Measurements from ENCODE around the gene RASSF7.

GRCh38 chr11:555227-555779, 5.5 kb upstream of the RASSF7 start:
- TF ChIP-seq CTCF (IDR thresholded peaks at IDR 0.05), result peak in 3 of 12 donors; percentile 2 to 14 (median 6)
- TF ChIP-seq POLR2A (IDR thresholded peaks at IDR 0.05), result no peak
